ENCODE measurements around the gene CTDSP2. TPM values are rescaled to one million over a fixed set of nuclear protein-coding genes. Genes with fewer than 3 reads are reported as not detected.

CTDSP2 gene
- total and polyA plus RNA-seq, 2 of the 8 experiments (the other 6 are each of a cell fraction or from before 2014, with no cell fraction given) = 71.3 to 91.7 TPM

DNA sequence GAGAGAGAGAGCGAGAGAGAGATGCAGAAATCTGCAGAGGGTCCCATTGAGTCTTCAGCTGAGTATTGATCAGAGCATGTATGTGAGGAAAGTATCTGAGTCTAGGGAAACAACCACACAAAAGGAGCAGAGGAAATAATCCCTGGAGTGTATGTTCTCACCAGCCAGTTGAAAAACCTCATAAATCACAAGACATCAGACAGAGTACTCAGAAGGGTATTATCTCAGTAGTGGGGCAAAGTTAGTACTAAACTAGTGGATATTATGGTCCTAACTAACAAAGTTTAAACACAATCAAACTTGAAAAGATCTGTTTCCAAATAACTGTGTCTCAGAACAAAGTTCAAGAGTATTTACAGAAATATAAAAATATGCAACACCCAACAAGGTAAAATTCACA is 36.5 kb upstream of the CTDSP2 start (continued):
- TF ChIP-seq RFX5 (IDR thresholded peaks at IDR 0.05; ENCODE audit: borderline replicate concordance, low read depth, low read length) (no peak), RXRA (IDR thresholded peaks at IDR 0.05; ENCODE audit: insufficient read depth, low read depth, low read length) (no peak), TEAD4 (IDR thresholded peaks at IDR 0.05; ENCODE audit: low read depth, low read length) (no peak), EGR1 (IDR thresholded peaks at IDR 0.05; ENCODE audit: borderline replicate concordance, low read depth, low read length) (no peak), FOSL1 (IDR thresholded peaks at IDR 0.05; ENCODE audit: insufficient read depth, low read depth, low read length) (no peak), JUND (IDR thresholded peaks at IDR 0.05; ENCODE audit: low read length) (no peak), YY1 (IDR thresholded peaks at IDR 0.05; ENCODE audit: low read depth, low read length) (no peak), NRF1 (IDR thresholded peaks at IDR 0.05; ENCODE audit: low read depth, low read length) (no peak), POLR2AphosphoS5 (IDR thresholded peaks at IDR 0.05; ENCODE audit: low read depth, low read length) (no peak)

Measured in H1 (cell line).